Measurements from ENCODE around the gene ZNF75A. TPM values are rescaled to one million over a fixed set of nuclear protein-coding genes. Genes with fewer than 3 reads are reported as not detected.

ZNF75A gene
- total and polyA plus RNA-seq, 2 experiments from 2014 or later, result 29.6 to 36.9 TPM

DNA sequence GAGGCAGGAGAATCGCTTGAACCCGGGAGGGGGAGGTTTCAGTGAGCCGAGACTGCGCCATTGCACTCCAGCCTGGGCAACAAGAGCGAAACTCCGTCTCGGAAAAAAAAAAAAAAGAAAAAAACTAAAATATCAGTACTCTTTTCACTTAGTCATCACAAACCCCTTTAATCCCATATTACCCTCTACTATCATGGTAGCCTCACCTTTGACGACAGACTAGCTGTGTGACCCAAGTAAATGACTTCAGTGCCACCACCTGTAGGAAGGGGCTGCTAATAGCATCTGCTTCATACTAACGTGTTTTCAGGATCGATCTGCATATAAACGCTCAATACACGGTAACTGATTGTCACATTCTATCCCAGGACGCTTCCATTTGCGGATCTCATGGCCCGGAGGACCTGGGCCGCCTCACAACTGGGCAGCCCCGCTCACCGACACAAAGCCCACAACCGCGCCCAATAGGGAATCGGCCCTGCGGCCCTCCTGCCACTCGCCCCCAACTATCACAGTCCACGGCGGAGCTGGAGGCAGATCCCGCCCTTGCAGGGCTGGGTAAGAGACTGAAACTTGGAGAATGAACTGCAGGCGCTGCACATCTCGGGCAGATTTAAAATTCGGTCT, 23.1 kb upstream of the ZNF75A start:
- H3K79me2 ChIP-seq (replicated peaks; ENCODE audit: insufficient read depth), result peaks cover 37% of the 10 kb centered on the region
- H3K4me2 ChIP-seq, result peak overlapping the region; percentile 99
- H4K20me1 ChIP-seq (replicated peaks; ENCODE audit: insufficient read depth), result peaks cover 16% of the 10 kb centered on the region; the same call in 1 of the 2 replicates
- H3K36me3 Mint-ChIP-seq (ENCODE audit: low read depth), result peaks cover 35% of the 10 kb centered on the region
- H3K27me3 Mint-ChIP-seq (ENCODE audit: insufficient read depth, low read depth, poor library complexity), result peaks cover 17% of the 10 kb centered on the region
- ATAC-seq (peak; percentile 78), DNase-seq (ENCODE audit: low spot score) (peak; percentile 87)
- TF ChIP-seq, protein P1, sequence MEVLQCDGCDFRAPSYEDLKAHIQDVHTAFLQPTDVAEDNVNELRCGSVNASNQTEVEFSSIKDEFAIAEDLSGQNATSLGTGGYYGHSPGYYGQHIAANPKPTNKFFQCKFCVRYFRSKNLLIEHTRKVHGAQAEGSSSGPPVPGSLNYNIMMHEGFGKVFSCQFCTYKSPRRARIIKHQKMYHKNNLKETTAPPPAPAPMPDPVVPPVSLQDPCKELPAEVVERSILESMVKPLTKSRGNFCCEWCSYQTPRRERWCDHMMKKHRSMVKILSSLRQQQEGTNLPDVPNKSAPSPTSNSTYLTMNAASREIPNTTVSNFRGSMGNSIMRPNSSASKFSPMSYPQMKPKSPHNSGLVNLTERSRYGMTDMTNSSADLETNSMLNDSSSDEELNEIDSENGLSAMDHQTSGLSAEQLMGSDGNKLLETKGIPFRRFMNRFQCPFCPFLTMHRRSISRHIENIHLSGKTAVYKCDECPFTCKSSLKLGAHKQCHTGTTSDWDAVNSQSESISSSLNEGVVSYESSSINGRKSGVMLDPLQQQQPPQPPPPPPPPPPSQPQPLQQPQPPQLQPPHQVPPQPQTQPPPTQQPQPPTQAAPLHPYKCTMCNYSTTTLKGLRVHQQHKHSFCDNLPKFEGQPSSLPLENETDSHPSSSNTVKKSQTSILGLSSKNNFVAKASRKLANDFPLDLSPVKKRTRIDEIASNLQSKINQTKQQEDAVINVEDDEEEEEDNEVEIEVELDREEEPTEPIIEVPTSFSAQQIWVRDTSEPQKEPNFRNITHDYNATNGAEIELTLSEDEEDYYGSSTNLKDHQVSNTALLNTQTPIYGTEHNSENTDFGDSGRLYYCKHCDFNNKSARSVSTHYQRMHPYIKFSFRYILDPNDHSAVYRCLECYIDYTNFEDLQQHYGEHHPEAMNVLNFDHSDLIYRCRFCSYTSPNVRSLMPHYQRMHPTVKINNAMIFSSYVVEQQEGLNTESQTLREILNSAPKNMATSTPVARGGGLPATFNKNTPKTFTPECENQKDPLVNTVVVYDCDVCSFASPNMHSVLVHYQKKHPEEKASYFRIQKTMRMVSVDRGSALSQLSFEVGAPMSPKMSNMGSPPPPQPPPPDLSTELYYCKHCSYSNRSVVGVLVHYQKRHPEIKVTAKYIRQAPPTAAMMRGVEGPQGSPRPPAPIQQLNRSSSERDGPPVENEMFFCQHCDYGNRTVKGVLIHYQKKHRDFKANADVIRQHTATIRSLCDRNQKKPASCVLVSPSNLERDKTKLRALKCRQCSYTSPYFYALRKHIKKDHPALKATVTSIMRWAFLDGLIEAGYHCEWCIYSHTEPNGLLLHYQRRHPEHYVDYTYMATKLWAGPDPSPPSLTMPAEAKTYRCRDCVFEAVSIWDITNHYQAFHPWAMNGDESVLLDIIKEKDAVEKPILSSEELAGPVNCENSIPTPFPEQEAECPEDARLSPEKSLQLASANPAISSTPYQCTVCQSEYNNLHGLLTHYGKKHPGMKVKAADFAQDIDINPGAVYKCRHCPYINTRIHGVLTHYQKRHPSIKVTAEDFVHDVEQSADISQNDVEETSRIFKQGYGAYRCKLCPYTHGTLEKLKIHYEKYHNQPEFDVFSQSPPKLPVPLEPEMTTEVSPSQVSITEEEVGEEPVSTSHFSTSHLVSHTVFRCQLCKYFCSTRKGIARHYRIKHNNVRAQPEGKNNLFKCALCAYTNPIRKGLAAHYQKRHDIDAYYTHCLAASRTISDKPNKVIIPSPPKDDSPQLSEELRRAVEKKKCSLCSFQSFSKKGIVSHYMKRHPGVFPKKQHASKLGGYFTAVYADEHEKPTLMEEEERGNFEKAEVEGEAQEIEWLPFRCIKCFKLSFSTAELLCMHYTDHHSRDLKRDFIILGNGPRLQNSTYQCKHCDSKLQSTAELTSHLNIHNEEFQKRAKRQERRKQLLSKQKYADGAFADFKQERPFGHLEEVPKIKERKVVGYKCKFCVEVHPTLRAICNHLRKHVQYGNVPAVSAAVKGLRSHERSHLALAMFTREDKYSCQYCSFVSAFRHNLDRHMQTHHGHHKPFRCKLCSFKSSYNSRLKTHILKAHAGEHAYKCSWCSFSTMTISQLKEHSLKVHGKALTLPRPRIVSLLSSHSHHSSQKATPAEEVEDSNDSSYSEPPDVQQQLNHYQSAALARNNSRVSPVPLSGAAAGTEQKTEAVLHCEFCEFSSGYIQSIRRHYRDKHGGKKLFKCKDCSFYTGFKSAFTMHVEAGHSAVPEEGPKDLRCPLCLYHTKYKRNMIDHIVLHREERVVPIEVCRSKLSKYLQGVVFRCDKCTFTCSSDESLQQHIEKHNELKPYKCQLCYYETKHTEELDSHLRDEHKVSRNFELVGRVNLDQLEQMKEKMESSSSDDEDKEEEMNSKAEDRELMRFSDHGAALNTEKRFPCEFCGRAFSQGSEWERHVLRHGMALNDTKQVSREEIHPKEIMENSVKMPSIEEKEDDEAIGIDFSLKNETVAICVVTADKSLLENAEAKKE (CRISPR knock-in tag; IDR thresholded peaks at IDR 0.05), result no peak
- TF ChIP-seq, protein P2, sequence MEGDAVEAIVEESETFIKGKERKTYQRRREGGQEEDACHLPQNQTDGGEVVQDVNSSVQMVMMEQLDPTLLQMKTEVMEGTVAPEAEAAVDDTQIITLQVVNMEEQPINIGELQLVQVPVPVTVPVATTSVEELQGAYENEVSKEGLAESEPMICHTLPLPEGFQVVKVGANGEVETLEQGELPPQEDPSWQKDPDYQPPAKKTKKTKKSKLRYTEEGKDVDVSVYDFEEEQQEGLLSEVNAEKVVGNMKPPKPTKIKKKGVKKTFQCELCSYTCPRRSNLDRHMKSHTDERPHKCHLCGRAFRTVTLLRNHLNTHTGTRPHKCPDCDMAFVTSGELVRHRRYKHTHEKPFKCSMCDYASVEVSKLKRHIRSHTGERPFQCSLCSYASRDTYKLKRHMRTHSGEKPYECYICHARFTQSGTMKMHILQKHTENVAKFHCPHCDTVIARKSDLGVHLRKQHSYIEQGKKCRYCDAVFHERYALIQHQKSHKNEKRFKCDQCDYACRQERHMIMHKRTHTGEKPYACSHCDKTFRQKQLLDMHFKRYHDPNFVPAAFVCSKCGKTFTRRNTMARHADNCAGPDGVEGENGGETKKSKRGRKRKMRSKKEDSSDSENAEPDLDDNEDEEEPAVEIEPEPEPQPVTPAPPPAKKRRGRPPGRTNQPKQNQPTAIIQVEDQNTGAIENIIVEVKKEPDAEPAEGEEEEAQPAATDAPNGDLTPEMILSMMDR (conservative IDR thresholded peaks at IDR 0.05; ENCODE audit: low read depth in 2 of 2), result peak in 1 of 2 experiments; percentile 19; a peak in 2 of 4 replicates
- H3K27ac Mint-ChIP-seq, result peak overlapping the region; percentile 98
- peaks cover 22% of the 10 kb centered on the region for H3K9me3 Mint-ChIP-seq
- peak overlapping the region; percentile 98 for H3K4me3 ChIP-seq
- H3K4me3 Mint-ChIP-seq, result peak overlapping the region; percentile 99
- 0 out of 2 replicates have a peak, but pooled peaks cover 10% of the 10 kb centered on the region for H3K27me3 ChIP-seq (ENCODE audit: insufficient read depth)
- peaks cover 18% of the 10 kb centered on the region for H3K4me1 Mint-ChIP-seq
- H3K36me3 ChIP-seq (ENCODE audit: insufficient read depth), result peaks cover 10% of the 10 kb centered on the region; the same call in 1 of the 2 replicates
- H3K27ac ChIP-seq (ENCODE audit: low read depth), result peak overlapping the region; percentile 94
- no peaks in the 10 kb centered on the region for H3K9me2 ChIP-seq (ENCODE audit: insufficient read depth)
- H2AFZ ChIP-seq, result peak overlapping the region; percentile 73
- no peaks in the 10 kb centered on the region for H3F3A ChIP-seq (replicated peaks; ENCODE audit: low read depth)
- H3K4me1 ChIP-seq (ENCODE audit: insufficient read depth), result peaks cover 24% of the 10 kb centered on the region
